A673 (cell line): Measurements from ENCODE around the gene FPGS.

Experiments
- EZH2 ChIP-seq: fragments of 200-600 bp; sonication (generic); IDR thresholded peaks from 2 replicates; pipeline ENCODE4 v1.6.1; 2017; ENCODE audit warnings: borderline replicate concordance, low read depth, mild to moderate bottlenecking, mixed read lengths, antibody characterized with exemption, low read length; ENCODE audit not compliant: poor library complexity, severe bottlenecking
- TF ChIP-seq, protein P1 (sequence below): fragments of 300-800, 200-600 bp; sonication (generic); conservative IDR thresholded peaks from 2 replicates; pipeline ENCODE4 v1.5.1; 2017; ENCODE audit warnings: low read depth, mild to moderate bottlenecking, antibody characterized with exemption, low read length, moderate library complexity, mixed read lengths

DNA sequence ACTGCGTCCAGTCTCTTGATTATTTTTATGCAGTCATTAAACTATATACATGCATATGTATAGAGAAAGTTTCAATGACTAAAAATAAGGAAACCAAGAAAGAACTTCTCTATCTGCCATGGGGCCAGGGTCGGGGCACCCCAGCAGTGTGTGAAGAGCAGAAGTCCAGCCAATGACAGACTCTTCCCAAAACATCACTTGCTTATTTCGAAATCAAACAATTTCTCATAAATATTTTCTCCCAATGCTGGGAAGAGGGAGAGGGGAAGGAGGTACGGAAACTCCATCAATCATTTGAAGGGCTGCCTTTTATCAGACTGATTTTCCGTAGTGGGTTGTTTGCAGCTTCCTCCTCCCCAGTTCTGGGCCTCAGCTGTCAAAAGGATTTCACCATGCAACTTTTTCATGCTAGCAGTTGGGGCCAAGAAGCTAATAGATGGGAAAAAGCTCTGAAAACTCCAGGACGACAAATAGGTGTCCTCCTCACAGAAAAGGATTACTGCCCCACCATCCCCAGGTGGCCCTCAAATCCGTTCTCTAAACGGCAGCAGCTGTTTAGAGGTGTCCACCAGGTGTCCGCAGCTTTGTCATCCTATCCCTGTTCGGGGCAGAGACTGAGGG lies 617 bp upstream of the FPGS start:
- TF ChIP-seq, protein P1, sequence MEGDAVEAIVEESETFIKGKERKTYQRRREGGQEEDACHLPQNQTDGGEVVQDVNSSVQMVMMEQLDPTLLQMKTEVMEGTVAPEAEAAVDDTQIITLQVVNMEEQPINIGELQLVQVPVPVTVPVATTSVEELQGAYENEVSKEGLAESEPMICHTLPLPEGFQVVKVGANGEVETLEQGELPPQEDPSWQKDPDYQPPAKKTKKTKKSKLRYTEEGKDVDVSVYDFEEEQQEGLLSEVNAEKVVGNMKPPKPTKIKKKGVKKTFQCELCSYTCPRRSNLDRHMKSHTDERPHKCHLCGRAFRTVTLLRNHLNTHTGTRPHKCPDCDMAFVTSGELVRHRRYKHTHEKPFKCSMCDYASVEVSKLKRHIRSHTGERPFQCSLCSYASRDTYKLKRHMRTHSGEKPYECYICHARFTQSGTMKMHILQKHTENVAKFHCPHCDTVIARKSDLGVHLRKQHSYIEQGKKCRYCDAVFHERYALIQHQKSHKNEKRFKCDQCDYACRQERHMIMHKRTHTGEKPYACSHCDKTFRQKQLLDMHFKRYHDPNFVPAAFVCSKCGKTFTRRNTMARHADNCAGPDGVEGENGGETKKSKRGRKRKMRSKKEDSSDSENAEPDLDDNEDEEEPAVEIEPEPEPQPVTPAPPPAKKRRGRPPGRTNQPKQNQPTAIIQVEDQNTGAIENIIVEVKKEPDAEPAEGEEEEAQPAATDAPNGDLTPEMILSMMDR = no peak
- TF ChIP-seq EZH2 = no peak
